NB4 (cell line): Measurements from ENCODE around the gene PEF1.

Experiments
- POLR2A ChIP-seq: IDR thresholded peaks from 2 replicates; pipeline ENCODE4 v1.6.1; 2011; ENCODE audit warnings: mild to moderate bottlenecking; ENCODE audit not compliant: insufficient read length; ENCODE audit errors: extremely low read depth
- TF ChIP-seq, protein P1 (sequence below): IDR thresholded peaks from one replicate; pipeline ENCODE4 v1.5.1; 2012; ENCODE audit warnings: low read depth, low read length

DNA sequence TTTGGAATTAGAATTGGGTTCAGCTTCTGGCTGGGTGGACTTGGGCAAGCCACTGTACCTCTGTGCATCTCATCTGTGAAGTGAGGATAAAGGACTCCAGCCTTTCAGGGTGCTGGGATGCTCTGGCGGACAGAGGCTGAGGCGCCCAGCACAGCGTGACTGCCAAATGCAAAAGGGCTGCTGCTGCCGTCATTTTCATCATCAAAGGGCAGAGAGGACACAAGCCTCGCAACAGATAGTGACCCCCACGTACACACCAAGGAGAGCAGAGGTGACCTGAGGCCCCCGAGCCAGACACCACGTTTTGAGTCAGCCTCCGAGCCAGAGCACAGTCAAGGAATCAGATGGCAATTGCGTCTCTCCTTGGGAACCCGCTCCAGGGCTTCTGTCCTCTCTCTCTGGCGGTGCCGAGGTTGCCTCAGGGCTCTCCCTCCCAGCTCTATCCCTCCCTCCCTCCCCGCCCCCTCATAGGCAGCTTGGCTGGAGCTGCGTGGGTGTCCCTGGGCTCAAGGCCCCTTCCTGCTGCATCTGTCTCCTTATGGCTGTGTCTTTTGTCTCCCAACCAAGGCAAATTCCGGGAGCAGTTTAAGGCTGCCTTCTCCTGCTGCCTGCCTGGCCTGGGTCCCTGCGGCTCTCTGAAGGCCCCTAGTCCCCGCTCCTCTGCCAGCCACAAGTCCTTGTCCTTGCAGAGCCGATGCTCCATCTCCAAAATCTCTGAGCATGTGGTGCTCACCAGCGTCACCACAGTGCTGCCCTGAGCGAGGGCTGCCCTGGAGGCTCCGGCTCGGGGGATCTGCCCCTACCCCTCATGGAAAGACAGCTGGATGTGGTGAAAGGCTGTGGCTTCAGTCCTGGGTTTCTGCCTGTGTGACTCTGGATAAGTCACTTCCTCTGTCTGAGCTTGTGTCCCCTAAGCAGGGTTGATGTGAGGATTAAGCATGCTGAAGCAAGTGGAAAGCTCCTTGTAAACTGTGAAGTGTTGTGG lies 18.2 kb downstream of the PEF1 start:
- TF ChIP-seq, protein P1, sequence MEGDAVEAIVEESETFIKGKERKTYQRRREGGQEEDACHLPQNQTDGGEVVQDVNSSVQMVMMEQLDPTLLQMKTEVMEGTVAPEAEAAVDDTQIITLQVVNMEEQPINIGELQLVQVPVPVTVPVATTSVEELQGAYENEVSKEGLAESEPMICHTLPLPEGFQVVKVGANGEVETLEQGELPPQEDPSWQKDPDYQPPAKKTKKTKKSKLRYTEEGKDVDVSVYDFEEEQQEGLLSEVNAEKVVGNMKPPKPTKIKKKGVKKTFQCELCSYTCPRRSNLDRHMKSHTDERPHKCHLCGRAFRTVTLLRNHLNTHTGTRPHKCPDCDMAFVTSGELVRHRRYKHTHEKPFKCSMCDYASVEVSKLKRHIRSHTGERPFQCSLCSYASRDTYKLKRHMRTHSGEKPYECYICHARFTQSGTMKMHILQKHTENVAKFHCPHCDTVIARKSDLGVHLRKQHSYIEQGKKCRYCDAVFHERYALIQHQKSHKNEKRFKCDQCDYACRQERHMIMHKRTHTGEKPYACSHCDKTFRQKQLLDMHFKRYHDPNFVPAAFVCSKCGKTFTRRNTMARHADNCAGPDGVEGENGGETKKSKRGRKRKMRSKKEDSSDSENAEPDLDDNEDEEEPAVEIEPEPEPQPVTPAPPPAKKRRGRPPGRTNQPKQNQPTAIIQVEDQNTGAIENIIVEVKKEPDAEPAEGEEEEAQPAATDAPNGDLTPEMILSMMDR, result no peak
- no peak for TF ChIP-seq POLR2A
